Neural cell (in vitro differentiated cells): Measurements from ENCODE around the gene ECHDC3. TPM values are rescaled to one million over a fixed set of nuclear protein-coding genes. Genes with fewer than 3 reads are reported as not detected.

Source experiments
- H2AFZ ChIP-seq: fragments of 200-600, 300-800 bp; sonication (generic), shearing (Covaris generic); 2 replicates; pipeline ENCODE4 v1.6.0; 2014; ENCODE audit warnings: low read depth, mild to moderate bottlenecking, antibody characterized with exemption, low read length, moderate library complexity
- H3F3A ChIP-seq: fragments of 200-600 bp; shearing (Covaris generic); 2 replicates; pipeline ENCODE4 v1.6.1; 2016; ENCODE audit warnings: mild to moderate bottlenecking, moderate library complexity, mixed read lengths, antibody characterized with exemption, low read length; ENCODE audit not compliant: insufficient read depth, poor library complexity, severe bottlenecking
- H3K27ac ChIP-seq: fragments of 200-600, 300-800 bp; sonication (generic), shearing (Covaris generic); 2 replicates; pipeline ENCODE4 v1.5.1; 2014; ENCODE audit warnings: mild to moderate bottlenecking, low read length, moderate library complexity
- H3K27me3 ChIP-seq: fragments of 300-800, 200-600 bp; sonication (generic), shearing (Covaris generic); 2 replicates; pipeline ENCODE4 v1.6.0; 2014; ENCODE audit warnings: mild to moderate bottlenecking, low read depth, low read length, moderate library complexity; ENCODE audit not compliant: insufficient read depth
- H3K36me3 ChIP-seq: fragments of 300-800, 200-600 bp; sonication (generic), shearing (Covaris generic); 2 replicates; pipeline ENCODE4 v1.5.1; 2014; ENCODE audit warnings: mild to moderate bottlenecking, antibody characterized with exemption, low read length, moderate library complexity; ENCODE audit not compliant: insufficient read depth
- H3K4me2 ChIP-seq: fragments of 300-800, 200-600 bp; sonication (generic), shearing (Covaris generic); 2 replicates; pipeline ENCODE4 v1.6.0; 2014; ENCODE audit warnings: mild to moderate bottlenecking, low read length
- H3K4me3 ChIP-seq: fragments of 300-800, 200-600 bp; sonication (generic), shearing (Covaris generic); 2 replicates; pipeline ENCODE4 v1.5.1; 2014; ENCODE audit warnings: mild to moderate bottlenecking, low read length, moderate library complexity
- H3K79me2 ChIP-seq: fragments of 200-600 bp; shearing (Covaris generic); replicated peaks from 2 replicates; pipeline ENCODE4 v1.6.0; 2014; ENCODE audit warnings: mild to moderate bottlenecking, low read length, moderate library complexity; ENCODE audit not compliant: insufficient read depth
- H3K9ac ChIP-seq: fragments of 300-800, 200-600 bp; sonication (generic), shearing (Covaris generic); 2 replicates; pipeline ENCODE4 v1.6.1; 2016; ENCODE audit warnings: mild to moderate bottlenecking, low read length, mixed read lengths
- H3K9me2 ChIP-seq: fragments of 200-600 bp; shearing (Covaris generic); 2 replicates; pipeline ENCODE4 v1.6.1; 2016; ENCODE audit warnings: mild to moderate bottlenecking, low read length, mixed read lengths; ENCODE audit not compliant: insufficient read depth
- H3K9me3 ChIP-seq: fragments of 200-600, 300-800 bp; sonication (generic), shearing (Covaris generic); 2 replicates; pipeline ENCODE4 v1.6.1; 2016; ENCODE audit warnings: mild to moderate bottlenecking, mixed run types, low read length, moderate library complexity, mixed read lengths
- H4K20me1 ChIP-seq: fragments of 200-600 bp; shearing (Covaris generic); 2 replicates; pipeline ENCODE4 v1.6.1; 2016; ENCODE audit warnings: mild to moderate bottlenecking, mixed run types; ENCODE audit not compliant: insufficient read depth
- EP300 ChIP-seq: fragments of 450-650 bp; conservative IDR thresholded peaks from 2 replicates; pipeline ENCODE4 v1.6.1; 2014; ENCODE audit warnings: antibody characterized with exemption, mild to moderate bottlenecking, moderate library complexity; ENCODE audit not compliant: poor library complexity, severe bottlenecking
- EZH2 ChIP-seq: fragments of 200-600, 300-800 bp; shearing (Covaris generic), sonication (generic); IDR thresholded peaks from 2 replicates; pipeline ENCODE4 v1.6.1; 2014; ENCODE audit warnings: antibody characterized with exemption, low read length, borderline replicate concordance, mild to moderate bottlenecking; ENCODE audit not compliant: insufficient read depth, poor library complexity, severe bottlenecking
- MXI1 ChIP-seq: fragments of 450-650 bp; conservative IDR thresholded peaks from 2 replicates; pipeline ENCODE4 v1.6.1; 2014; ENCODE audit warnings: antibody characterized with exemption, mild to moderate bottlenecking; ENCODE audit not compliant: poor library complexity, severe bottlenecking
- POLR2AphosphoS5 ChIP-seq: IDR thresholded peaks from 2 replicates; pipeline ENCODE4 v1.6.1; 2012
- RAD21 ChIP-seq: fragments of 450-650 bp; conservative IDR thresholded peaks from 2 replicates; pipeline ENCODE4 v1.6.1; 2014; ENCODE audit warnings: antibody characterized with exemption, mild to moderate bottlenecking, moderate library complexity
- SMC3 ChIP-seq: fragments of 450-650 bp; conservative IDR thresholded peaks from 2 replicates; pipeline ENCODE4 v1.6.1; 2014; ENCODE audit warnings: antibody characterized with exemption, mild to moderate bottlenecking, moderate library complexity; ENCODE audit not compliant: poor library complexity
- TAF1 ChIP-seq: IDR thresholded peaks from 2 replicates; pipeline ENCODE4 v1.6.1; 2012; ENCODE audit warnings: low read depth
- polyA plus RNA-seq: library from polyadenylated mRNA; depleted of rRNA; stranded (reverse); fragments of >200 nt; gene quantifications from 2 replicates; pipeline ENCODE4 v1.2.3, GENCODE V29; 2014
- TF ChIP-seq, protein P1 (sequence below): fragments of 450-650 bp; IDR thresholded peaks from 2 replicates; pipeline ENCODE4 v1.5.1; 2014; ENCODE audit warnings: antibody characterized with exemption, mild to moderate bottlenecking, moderate library complexity; ENCODE audit not compliant: poor library complexity, severe bottlenecking
- TF ChIP-seq, protein P2 (sequence below): IDR thresholded peaks from 2 replicates; pipeline ENCODE4 v1.6.1; 2012; ENCODE audit warnings: borderline replicate concordance

ECHDC3 gene
- polyA plus RNA-seq, 1 donor from 2014 or later, result not detected

DNA sequence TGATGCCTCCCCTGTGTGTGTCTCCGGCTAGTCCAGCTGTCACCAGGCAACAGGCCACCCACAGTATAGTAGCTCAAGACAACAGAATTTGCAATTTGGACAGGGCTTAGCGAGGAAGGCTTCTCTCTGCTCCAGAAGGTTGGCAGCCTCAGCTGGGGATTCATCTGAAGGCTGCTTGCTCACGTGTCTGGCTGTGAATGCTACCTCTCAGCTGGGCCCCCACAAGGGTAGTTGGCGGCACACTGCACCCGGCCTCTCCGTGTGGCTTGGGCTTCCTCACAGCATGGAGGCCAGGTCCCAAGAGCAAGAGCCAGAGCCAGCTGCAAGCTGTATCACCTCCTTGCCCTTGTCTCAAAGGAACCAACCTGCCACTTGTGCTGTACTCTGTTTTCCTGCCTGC lies 19.2 kb downstream of the ECHDC3 start:
- TF ChIP-seq POLR2AphosphoS5 (no peak), EZH2 (no peak), TAF1 (no peak)
- TF ChIP-seq, protein P1, sequence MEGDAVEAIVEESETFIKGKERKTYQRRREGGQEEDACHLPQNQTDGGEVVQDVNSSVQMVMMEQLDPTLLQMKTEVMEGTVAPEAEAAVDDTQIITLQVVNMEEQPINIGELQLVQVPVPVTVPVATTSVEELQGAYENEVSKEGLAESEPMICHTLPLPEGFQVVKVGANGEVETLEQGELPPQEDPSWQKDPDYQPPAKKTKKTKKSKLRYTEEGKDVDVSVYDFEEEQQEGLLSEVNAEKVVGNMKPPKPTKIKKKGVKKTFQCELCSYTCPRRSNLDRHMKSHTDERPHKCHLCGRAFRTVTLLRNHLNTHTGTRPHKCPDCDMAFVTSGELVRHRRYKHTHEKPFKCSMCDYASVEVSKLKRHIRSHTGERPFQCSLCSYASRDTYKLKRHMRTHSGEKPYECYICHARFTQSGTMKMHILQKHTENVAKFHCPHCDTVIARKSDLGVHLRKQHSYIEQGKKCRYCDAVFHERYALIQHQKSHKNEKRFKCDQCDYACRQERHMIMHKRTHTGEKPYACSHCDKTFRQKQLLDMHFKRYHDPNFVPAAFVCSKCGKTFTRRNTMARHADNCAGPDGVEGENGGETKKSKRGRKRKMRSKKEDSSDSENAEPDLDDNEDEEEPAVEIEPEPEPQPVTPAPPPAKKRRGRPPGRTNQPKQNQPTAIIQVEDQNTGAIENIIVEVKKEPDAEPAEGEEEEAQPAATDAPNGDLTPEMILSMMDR, result no peak
- TF ChIP-seq, protein P2, sequence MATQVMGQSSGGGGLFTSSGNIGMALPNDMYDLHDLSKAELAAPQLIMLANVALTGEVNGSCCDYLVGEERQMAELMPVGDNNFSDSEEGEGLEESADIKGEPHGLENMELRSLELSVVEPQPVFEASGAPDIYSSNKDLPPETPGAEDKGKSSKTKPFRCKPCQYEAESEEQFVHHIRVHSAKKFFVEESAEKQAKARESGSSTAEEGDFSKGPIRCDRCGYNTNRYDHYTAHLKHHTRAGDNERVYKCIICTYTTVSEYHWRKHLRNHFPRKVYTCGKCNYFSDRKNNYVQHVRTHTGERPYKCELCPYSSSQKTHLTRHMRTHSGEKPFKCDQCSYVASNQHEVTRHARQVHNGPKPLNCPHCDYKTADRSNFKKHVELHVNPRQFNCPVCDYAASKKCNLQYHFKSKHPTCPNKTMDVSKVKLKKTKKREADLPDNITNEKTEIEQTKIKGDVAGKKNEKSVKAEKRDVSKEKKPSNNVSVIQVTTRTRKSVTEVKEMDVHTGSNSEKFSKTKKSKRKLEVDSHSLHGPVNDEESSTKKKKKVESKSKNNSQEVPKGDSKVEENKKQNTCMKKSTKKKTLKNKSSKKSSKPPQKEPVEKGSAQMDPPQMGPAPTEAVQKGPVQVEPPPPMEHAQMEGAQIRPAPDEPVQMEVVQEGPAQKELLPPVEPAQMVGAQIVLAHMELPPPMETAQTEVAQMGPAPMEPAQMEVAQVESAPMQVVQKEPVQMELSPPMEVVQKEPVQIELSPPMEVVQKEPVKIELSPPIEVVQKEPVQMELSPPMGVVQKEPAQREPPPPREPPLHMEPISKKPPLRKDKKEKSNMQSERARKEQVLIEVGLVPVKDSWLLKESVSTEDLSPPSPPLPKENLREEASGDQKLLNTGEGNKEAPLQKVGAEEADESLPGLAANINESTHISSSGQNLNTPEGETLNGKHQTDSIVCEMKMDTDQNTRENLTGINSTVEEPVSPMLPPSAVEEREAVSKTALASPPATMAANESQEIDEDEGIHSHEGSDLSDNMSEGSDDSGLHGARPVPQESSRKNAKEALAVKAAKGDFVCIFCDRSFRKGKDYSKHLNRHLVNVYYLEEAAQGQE, result no peak
- Histone ChIP-seq H3K4me2 (no peak overlapping the region), H3F3A (no peaks in the 10 kb centered on the region), H2AFZ (no peak overlapping the region), H4K20me1 (no peaks in the 10 kb centered on the region), H3K9me2 (no peaks in the 10 kb centered on the region), H3K79me2 (no peaks in the 10 kb centered on the region), H3K9me3 (no peaks in the 10 kb centered on the region), H3K4me3 (no peak overlapping the region), H3K27ac (no peak overlapping the region), H3K9ac (no peak overlapping the region), H3K36me3 (no peaks in the 10 kb centered on the region), H3K27me3 (no peaks in the 10 kb centered on the region)

DNA sequence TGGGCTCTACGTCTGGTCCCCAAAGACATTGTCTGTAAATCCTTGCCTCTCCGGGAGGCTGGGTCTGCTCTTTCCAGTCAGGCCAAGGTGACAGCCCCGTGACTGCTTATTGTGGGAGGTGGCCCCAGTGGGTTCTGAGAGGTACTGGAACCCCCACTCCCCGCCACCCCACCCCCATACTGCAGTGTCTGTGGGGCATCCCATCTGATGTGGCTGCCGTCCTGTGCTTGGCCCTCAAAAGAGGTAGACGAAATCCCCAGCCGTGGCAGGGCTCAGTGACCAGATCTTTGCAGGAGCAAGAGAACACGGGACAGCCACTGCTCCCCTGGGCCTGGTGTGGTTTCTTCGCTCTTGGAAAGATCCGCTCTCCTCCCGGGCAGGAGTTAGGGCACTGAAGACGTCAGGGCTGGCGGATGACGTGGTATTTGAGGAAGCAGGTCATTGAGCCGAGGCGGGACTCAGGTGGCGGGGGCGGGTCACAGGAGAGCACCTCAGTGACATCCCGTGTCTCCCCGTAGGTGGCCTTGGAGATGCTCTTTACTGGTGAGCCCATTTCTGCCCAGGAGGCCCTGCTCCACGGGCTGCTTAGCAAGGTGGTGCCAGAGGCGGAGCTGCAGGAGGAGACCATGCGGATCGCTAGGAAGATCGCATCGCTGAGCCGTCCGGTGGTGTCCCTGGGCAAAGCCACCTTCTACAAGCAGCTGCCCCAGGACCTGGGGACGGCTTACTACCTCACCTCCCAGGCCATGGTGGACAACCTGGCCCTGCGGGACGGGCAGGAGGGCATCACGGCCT lies 20.7 kb downstream of the ECHDC3 start:
- Histone ChIP-seq H3K36me3 (no peaks in the 10 kb centered on the region), H3K27me3 (no peaks in the 10 kb centered on the region), H3K9me2 (no peaks in the 10 kb centered on the region), H4K20me1 (no peaks in the 10 kb centered on the region), H3K4me3 (no peak overlapping the region), H3K9me3 (no peaks in the 10 kb centered on the region), H3K79me2 (no peaks in the 10 kb centered on the region), H3K4me2 (no peak overlapping the region), H3F3A (no peaks in the 10 kb centered on the region), H2AFZ (no peak overlapping the region), H3K27ac (no peak overlapping the region), H3K9ac (no peak overlapping the region)
- TF ChIP-seq, protein P2, result no peak
- TF ChIP-seq POLR2AphosphoS5 (no peak), TAF1 (no peak), EP300 (no peak), EZH2 (no peak), MXI1 (no peak), RAD21 (no peak), SMC3 (no peak)
- TF ChIP-seq, protein P1, result no peak
